Type B pancreatic cell (in vitro differentiated cells): ENCODE results near the gene MRPL18. TPM values are rescaled to one million over a fixed set of nuclear protein-coding genes. Genes with fewer than 3 reads are reported as not detected.

Experiments
- DNase-seq: peaks from one replicate; pipeline ENCODE4 v3.0.0; 2021; ENCODE audit warnings: mixed read lengths; ENCODE audit not compliant: unreplicated experiment; ENCODE audit errors: extremely low spot score
- H3K27ac Mint-ChIP-seq: 2 replicates; pipeline ENCODE4 v1.8.0; 2021; ENCODE audit warnings: mild to moderate bottlenecking, mixed read lengths
- H3K27me3 Mint-ChIP-seq: 2 replicates; pipeline ENCODE4 v1.8.0; 2021; ENCODE audit warnings: mixed read lengths
- H3K36me3 Mint-ChIP-seq: 2 replicates; pipeline ENCODE4 v1.8.0; 2021; ENCODE audit warnings: mixed read lengths
- H3K4me1 Mint-ChIP-seq: one replicate; pipeline ENCODE4 v1.8.0; 2021; ENCODE audit warnings: mixed read lengths; ENCODE audit not compliant: unreplicated experiment
- H3K4me3 Mint-ChIP-seq: 2 replicates; pipeline ENCODE4 v1.8.0; 2021; ENCODE audit warnings: mild to moderate bottlenecking, mixed read lengths
- H3K9me3 Mint-ChIP-seq: 2 replicates; pipeline ENCODE4 v1.8.0; 2021; ENCODE audit warnings: mixed read lengths
- CTCF ChIP-seq: fragments of 200-600 bp; sonication (generic); conservative IDR thresholded peaks from 2 replicates; pipeline ENCODE4 v1.5.0; 2021; ENCODE audit warnings: antibody characterized with exemption, mild to moderate bottlenecking
- total RNA-seq: library from RNA; stranded (reverse); gene quantifications from 2 replicates; pipeline ENCODE4 v1.2.1, GENCODE V29; 2021; ENCODE audit warnings: low replicate concordance

MRPL18 gene
- total RNA-seq, 1 donor from 2014 or later = 59.1 TPM

GRCh38 chr6:159797554-159797953, 7.3 kb downstream of the MRPL18 start:
- no peak for DNase-seq
- no peaks in the 10 kb centered on the region for H3K4me1 Mint-ChIP-seq
- H3K36me3 Mint-ChIP-seq = peaks cover 16% of the 10 kb centered on the region
- no peaks in the 10 kb centered on the region for H3K27me3 Mint-ChIP-seq
- H3K4me3 Mint-ChIP-seq = no peak overlapping the region
- no peak overlapping the region for H3K27ac Mint-ChIP-seq
- H3K9me3 Mint-ChIP-seq = no peaks in the 10 kb centered on the region
- no peak for TF ChIP-seq CTCF

GRCh38 chr6:159800141-159800865, 10.0 kb downstream of the MRPL18 start, which contains the start of gene PNLDC1:
Gene PNLDC1 (plus strand): TSS chr6:159800276. CDS start chr6:159800308, 32 bp downstream.
- Mint-ChIP-seq H3K9me3 (no peaks in the 10 kb centered on the region), H3K27me3 (no peaks in the 10 kb centered on the region), H3K4me1 (no peaks in the 10 kb centered on the region), H3K27ac (no peak within 1 kb of the TSS), H3K4me3 (no peak within 1 kb of the TSS), H3K36me3 (peaks cover 16% of the 10 kb centered on the region)
- DNase-seq = no peak
- TF ChIP-seq CTCF = no peak

- Mint-ChIP-seq H3K36me3 (peaks cover 15% of the 10 kb centered on the region), H3K27ac (no peak overlapping the region), H3K4me1 (no peaks in the 10 kb centered on the region), H3K9me3 (no peaks in the 10 kb centered on the region), H3K4me3 (no peak overlapping the region), H3K27me3 (no peaks in the 10 kb centered on the region)
- no peak for TF ChIP-seq CTCF
- no peak for DNase-seq
Measured at GRCh38 chr6:159801935-159802334, 11.7 kb downstream of the MRPL18 start.

GRCh38 chr6:159804504-159804903, 14.2 kb downstream of the MRPL18 start:
- no peak for DNase-seq
- H3K4me3 Mint-ChIP-seq = no peak overlapping the region
- TF ChIP-seq CTCF = no peak
- no peaks in the 10 kb centered on the region for H3K9me3 Mint-ChIP-seq
- no peaks in the 10 kb centered on the region for H3K27me3 Mint-ChIP-seq
- no peaks in the 10 kb centered on the region for H3K36me3 Mint-ChIP-seq
- H3K4me1 Mint-ChIP-seq = no peaks in the 10 kb centered on the region
- H3K27ac Mint-ChIP-seq = no peak overlapping the region

GRCh38 chr6:159805440-159806020, 15.3 kb downstream of the MRPL18 start:
- no peak overlapping the region for H3K4me3 Mint-ChIP-seq
- no peak for DNase-seq
- H3K9me3 Mint-ChIP-seq = no peaks in the 10 kb centered on the region
- H3K4me1 Mint-ChIP-seq = no peaks in the 10 kb centered on the region
- no peaks in the 10 kb centered on the region for H3K36me3 Mint-ChIP-seq
- H3K27me3 Mint-ChIP-seq = no peaks in the 10 kb centered on the region
- peak overlapping the region; percentile 56 for H3K27ac Mint-ChIP-seq
- TF ChIP-seq CTCF = no peak
